Measurements from ENCODE around the gene PKD2L1. TPM values are rescaled to one million over a fixed set of nuclear protein-coding genes. Genes with fewer than 3 reads are reported as not detected.
A peak's percentile ranks its signal among the peaks of the same experiment; 100 is the strongest.

The PKD2L1 gene
- total and polyA plus RNA-seq, 9 of the 15 experiments (the other 6 are each of a cell fraction or from before 2014, with no cell fraction given): not detected

- no peak for TF ChIP-seq HBP1 (CRISPR knock-in tag; IDR thresholded peaks at IDR 0.05)
- no peak for TF ChIP-seq ETV5 (CRISPR knock-in tag; IDR thresholded peaks at IDR 0.05; ENCODE audit: low read depth)
Measured at GRCh38 chr10:100362570-100363496, 32.8 kb upstream of the PKD2L1 start (continued).

- Histone ChIP-seq H3K27me3 (ENCODE audit: control insufficient read depth in 2 of 2, insufficient read depth in 2 of 2, low read length in 2 of 2) (no peaks in the 10 kb centered on the region), H3K4me1 (replicated peaks in 1 of 2; ENCODE audit: control insufficient read depth in 2 of 2, insufficient read depth in 2 of 2, low read length in 2 of 2) (peaks cover 19 to 29% of the 10 kb centered on the region in 2 experiments), H3K9me1 (ENCODE audit: control insufficient read depth, insufficient read depth, low read length) (peaks cover 4% of the 10 kb centered on the region), H3K9ac (ENCODE audit: insufficient read depth in 1 of 2, low read depth in 2 of 2, low read length in 2 of 2) (no peak overlapping the region), H3K79me2 (ENCODE audit: control insufficient read depth, insufficient read depth, low read length) (peaks cover 32% of the 10 kb centered on the region), H3K4me3 (no peak overlapping the region), H3K4me2 (ENCODE audit: insufficient read depth, low read length) (no peak overlapping the region), H4K20me1 (replicated peaks; ENCODE audit: control insufficient read depth, insufficient read depth, low read length) (peaks cover 12% of the 10 kb centered on the region), H3K9me3 (replicated peaks; ENCODE audit: control insufficient read depth, insufficient read depth, low read depth, low read length) (no peaks in the 10 kb centered on the region), H3K27ac (ENCODE audit: extremely low read depth, low read depth, low read length) (peak overlapping the region; percentile 30; the same call in 2 of the 3 replicates), H3K36me3 (ENCODE audit: control insufficient read depth, insufficient read depth, low read length) (peaks cover 84% of the 10 kb centered on the region), H2AFZ (ENCODE audit: low read depth, low read length) (no peak overlapping the region)
- no peak for DNase-seq (ENCODE audit: extremely low read depth in 1 of 4, low spot score in 3 of 4)
- POLR2A ChIA-PET: interaction anchor here (2.8 to 8.7 kb wide), 4 partner anchors 9 to 14 kb away, joined by 10 to 50 read pairs (median 20); partner anchors contain the start of gene SCD
- TF ChIP-seq MED1 (CRISPR knock-in tag; IDR thresholded peaks at IDR 0.05; ENCODE audit: borderline replicate concordance) (no peak), HOMEZ (CRISPR knock-in tag; IDR thresholded peaks at IDR 0.05) (no peak), NCOA2 (IDR thresholded peaks at IDR 0.05; ENCODE audit: partially characterized antibody in 2 of 2) (no peak), KLF13 (tag; IDR thresholded peaks at IDR 0.05; ENCODE audit: borderline replicate concordance, low read depth) (no peak)
- no peak for FAIRE-seq
- in situ Hi-C loops (cut with MboI): no loop called here
- CTCF ChIA-PET (ENCODE audit: low intra/inter-chr PET ratio): no interaction called here
- no peak for ATAC-seq
- 96% methylated on average over 4 of the region's 6 CpGs for WGBS (ENCODE audit: insufficient coverage, low coverage, missing lambda C conversion rate)
- intact Hi-C loops (cut with micrococcal nuclease): no loop called here
- no TSS peak for BruUV-seq (replicated peaks)
Measured at GRCh38 chr10:100360234-100360633, 30.2 kb upstream of the PKD2L1 start.
